ENCODE data around the gene TBC1D10A. TPM values are rescaled to one million over a fixed set of nuclear protein-coding genes. Genes with fewer than 3 reads are reported as not detected.

Gene TBC1D10A
- polyA plus RNA-seq, 1 donor (not counting 4 experiments of a cell fraction or from before 2014, with no cell fraction given) = 17.8 TPM

DNA sequence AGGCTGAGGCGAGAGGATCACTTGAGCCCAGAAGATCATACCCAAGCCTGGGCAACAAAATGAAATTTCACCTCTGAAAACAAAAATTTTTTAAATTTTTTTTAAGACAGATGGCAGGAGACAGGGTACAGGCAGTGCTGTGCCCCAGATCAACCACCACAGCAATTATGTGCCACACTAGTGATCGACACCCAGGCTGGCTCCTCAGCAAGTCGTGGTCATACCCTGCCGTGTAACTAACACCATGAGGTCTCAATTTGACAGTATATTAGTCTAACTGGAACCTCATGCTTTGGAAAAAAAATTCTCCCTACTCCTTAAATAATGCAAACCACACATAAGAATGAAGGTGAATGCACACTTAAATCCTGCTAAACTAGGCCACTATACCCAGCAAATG, 21.7 kb upstream of the TBC1D10A start:
- FAIRE-seq = no peak
- Histone ChIP-seq H2AFZ (ENCODE audit: control insufficient read depth, low read length) (no peak overlapping the region), H3K36me3 (ENCODE audit: control insufficient read depth in 2 of 2, extremely low read depth in 1 of 2, insufficient read depth in 2 of 2, low read length in 2 of 2) (peaks cover 35 to 63% of the 10 kb centered on the region in 2 experiments), H3K4me1 (ENCODE audit: control insufficient read depth, extremely low read depth, insufficient read depth, low read length) (no peaks in the 10 kb centered on the region), H3K27me3 (ENCODE audit: control insufficient read depth, extremely low read depth, insufficient read depth, low read length) (no peaks in the 10 kb centered on the region), H3K9me1 (ENCODE audit: control insufficient read depth, extremely low read depth, insufficient read depth, low read length) (no peaks in the 10 kb centered on the region), H3K9ac (ENCODE audit: control insufficient read depth, extremely low read depth, insufficient read depth, low read length) (no peak overlapping the region), H3K4me3 (ENCODE audit: control insufficient read depth in 2 of 3, extremely low read depth in 1 of 3, insufficient read depth in 2 of 3, low read depth in 1 of 3, low read length in 3 of 3) (no peak overlapping the region), H3K79me2 (ENCODE audit: control insufficient read depth, insufficient read depth, low read length) (peaks cover 56% of the 10 kb centered on the region), H3K4me2 (ENCODE audit: control insufficient read depth, extremely low read depth, insufficient read depth, low read depth, low read length) (no peak overlapping the region), H4K20me1 (ENCODE audit: control insufficient read depth, extremely low read depth, insufficient read depth, low read length) (peaks cover 2% of the 10 kb centered on the region), H3K27ac (ENCODE audit: control insufficient read depth, insufficient read depth, low read length) (no peak overlapping the region), H3K9me3 (ENCODE audit: control insufficient read depth, low read depth, low read length) (no peaks in the 10 kb centered on the region)
- TF ChIP-seq, protein P1, sequence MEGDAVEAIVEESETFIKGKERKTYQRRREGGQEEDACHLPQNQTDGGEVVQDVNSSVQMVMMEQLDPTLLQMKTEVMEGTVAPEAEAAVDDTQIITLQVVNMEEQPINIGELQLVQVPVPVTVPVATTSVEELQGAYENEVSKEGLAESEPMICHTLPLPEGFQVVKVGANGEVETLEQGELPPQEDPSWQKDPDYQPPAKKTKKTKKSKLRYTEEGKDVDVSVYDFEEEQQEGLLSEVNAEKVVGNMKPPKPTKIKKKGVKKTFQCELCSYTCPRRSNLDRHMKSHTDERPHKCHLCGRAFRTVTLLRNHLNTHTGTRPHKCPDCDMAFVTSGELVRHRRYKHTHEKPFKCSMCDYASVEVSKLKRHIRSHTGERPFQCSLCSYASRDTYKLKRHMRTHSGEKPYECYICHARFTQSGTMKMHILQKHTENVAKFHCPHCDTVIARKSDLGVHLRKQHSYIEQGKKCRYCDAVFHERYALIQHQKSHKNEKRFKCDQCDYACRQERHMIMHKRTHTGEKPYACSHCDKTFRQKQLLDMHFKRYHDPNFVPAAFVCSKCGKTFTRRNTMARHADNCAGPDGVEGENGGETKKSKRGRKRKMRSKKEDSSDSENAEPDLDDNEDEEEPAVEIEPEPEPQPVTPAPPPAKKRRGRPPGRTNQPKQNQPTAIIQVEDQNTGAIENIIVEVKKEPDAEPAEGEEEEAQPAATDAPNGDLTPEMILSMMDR (optimal IDR thresholded peaks at IDR 0.05 in 1 of 3, IDR thresholded peaks at IDR 0.05 in 1 of 3, conservative IDR thresholded peaks at IDR 0.05 in 1 of 3; ENCODE audit: extremely low read depth in 1 of 3, insufficient read depth in 2 of 3, low read length in 3 of 3) = no peak
- TF ChIP-seq EZH2 (IDR thresholded peaks at IDR 0.05; ENCODE audit: low read length) = no peak
- no peak for DNase-seq (ENCODE audit: low read depth, low spot score)
- dilution Hi-C loops (cut with MboI; ENCODE audit: extremely low pct_ligation_motif_present, low sequenced_read_pairs) = no loop called here

DNA sequence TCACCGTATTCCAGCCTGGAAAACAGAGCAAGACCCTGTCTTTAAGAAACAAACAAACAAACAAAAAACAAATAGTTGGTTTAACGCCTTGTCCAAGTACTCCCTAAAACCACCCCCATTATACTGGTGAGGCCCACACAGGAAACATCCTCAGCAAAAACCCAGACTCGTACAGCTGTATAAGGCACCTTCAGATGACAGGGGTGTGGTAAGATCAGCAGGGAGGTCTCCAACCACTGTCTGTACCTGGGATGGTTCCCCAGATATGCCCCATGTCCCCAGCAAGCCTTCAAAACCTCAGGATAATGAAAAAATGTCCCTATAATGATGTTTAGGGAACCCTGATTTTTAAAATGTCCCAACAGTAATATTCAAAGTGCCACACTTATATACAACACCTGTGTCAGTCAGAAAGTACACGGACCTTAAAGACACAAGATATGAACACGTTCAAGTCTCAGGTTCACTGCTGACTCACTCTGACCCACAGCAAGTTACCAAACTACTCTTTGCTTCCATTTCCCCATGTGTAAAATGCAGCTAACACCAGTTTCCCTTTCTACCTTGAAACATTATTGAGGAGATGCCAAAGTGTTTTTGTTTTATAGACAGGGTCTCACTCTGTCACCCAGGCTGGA, 20.6 kb upstream of the TBC1D10A start:
- H3K4me2 ChIP-seq (ENCODE audit: control insufficient read depth, extremely low read depth, insufficient read depth, low read depth, low read length) = no peak overlapping the region
- dilution Hi-C loops (cut with MboI; ENCODE audit: extremely low pct_ligation_motif_present, low sequenced_read_pairs) = no loop called here
- no peak overlapping the region for H3K9ac ChIP-seq (ENCODE audit: control insufficient read depth, extremely low read depth, insufficient read depth, low read length)
- FAIRE-seq (no peak), DNase-seq (ENCODE audit: low read depth, low spot score) (no peak)
- H3K9me1 ChIP-seq (ENCODE audit: control insufficient read depth, extremely low read depth, insufficient read depth, low read length) = no peaks in the 10 kb centered on the region
- no peak overlapping the region for H3K27ac ChIP-seq (ENCODE audit: control insufficient read depth, insufficient read depth, low read length)
- H2AFZ ChIP-seq (ENCODE audit: control insufficient read depth, low read length) = no peak overlapping the region
- H3K4me3 ChIP-seq (ENCODE audit: control insufficient read depth in 2 of 3, extremely low read depth in 1 of 3, insufficient read depth in 2 of 3, low read depth in 1 of 3, low read length in 3 of 3) = no peak overlapping the region
- H3K79me2 ChIP-seq (ENCODE audit: control insufficient read depth, insufficient read depth, low read length) = peaks cover 50% of the 10 kb centered on the region
- H4K20me1 ChIP-seq (ENCODE audit: control insufficient read depth, extremely low read depth, insufficient read depth, low read length) = peaks cover 2% of the 10 kb centered on the region
- no peak for TF ChIP-seq EZH2 (IDR thresholded peaks at IDR 0.05; ENCODE audit: low read length)
- TF ChIP-seq, protein P1 (optimal IDR thresholded peaks at IDR 0.05 in 1 of 3, IDR thresholded peaks at IDR 0.05 in 1 of 3, conservative IDR thresholded peaks at IDR 0.05 in 1 of 3; ENCODE audit: extremely low read depth in 1 of 3, insufficient read depth in 2 of 3, low read length in 3 of 3) = no peak
- H3K36me3 ChIP-seq (ENCODE audit: control insufficient read depth in 2 of 2, extremely low read depth in 1 of 2, insufficient read depth in 2 of 2, low read length in 2 of 2) = peaks cover 40 to 64% of the 10 kb centered on the region in 2 experiments
- H3K9me3 ChIP-seq (ENCODE audit: control insufficient read depth, low read depth, low read length) = no peaks in the 10 kb centered on the region
- H3K27me3 ChIP-seq (ENCODE audit: control insufficient read depth, extremely low read depth, insufficient read depth, low read length) = no peaks in the 10 kb centered on the region
- no peaks in the 10 kb centered on the region for H3K4me1 ChIP-seq (ENCODE audit: control insufficient read depth, extremely low read depth, insufficient read depth, low read length)

Measured in keratinocyte (primary cell).